ENCODE results near the gene PTPN12.

DNA sequence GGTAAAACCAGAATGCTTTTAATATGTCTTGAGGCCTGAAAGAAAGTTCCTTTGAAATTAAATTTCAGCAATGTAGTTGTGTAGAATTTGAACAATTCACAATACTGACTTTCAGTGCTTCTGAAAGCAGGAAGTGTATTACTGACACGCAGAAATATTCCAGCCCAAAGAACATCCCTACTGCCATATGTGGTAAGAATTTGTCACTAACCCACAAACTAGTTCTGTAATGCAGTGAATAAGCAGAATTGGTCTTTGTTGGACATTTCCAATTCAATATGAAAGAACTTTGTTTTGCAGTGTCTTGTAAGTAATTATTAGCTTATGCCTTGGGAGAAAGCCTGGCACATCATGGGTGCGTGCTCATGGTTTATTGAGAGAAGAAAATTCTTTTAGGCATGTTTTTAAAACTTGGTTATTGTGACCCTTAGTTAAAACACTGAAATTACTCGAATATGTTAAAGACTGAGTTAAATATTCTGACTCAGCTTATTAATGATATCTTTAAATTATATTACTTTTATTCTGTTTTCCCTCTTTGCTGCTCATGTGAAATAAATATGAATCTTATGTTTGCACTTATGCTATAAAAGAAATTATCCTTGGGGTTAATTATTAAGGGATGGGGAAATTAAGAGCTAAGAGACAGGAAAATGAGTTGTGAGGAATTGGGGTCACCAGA lies 33.4 kb downstream of the PTPN12 start:
- TF ChIP-seq POLR2A (IDR thresholded peaks at IDR 0.05; ENCODE audit: extremely low read depth, insufficient read length), result no peak
- TF ChIP-seq, protein P1, sequence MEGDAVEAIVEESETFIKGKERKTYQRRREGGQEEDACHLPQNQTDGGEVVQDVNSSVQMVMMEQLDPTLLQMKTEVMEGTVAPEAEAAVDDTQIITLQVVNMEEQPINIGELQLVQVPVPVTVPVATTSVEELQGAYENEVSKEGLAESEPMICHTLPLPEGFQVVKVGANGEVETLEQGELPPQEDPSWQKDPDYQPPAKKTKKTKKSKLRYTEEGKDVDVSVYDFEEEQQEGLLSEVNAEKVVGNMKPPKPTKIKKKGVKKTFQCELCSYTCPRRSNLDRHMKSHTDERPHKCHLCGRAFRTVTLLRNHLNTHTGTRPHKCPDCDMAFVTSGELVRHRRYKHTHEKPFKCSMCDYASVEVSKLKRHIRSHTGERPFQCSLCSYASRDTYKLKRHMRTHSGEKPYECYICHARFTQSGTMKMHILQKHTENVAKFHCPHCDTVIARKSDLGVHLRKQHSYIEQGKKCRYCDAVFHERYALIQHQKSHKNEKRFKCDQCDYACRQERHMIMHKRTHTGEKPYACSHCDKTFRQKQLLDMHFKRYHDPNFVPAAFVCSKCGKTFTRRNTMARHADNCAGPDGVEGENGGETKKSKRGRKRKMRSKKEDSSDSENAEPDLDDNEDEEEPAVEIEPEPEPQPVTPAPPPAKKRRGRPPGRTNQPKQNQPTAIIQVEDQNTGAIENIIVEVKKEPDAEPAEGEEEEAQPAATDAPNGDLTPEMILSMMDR (IDR thresholded peaks at IDR 0.05; ENCODE audit: low read depth, low read length), result no peak

All from NB4 (cell line).